ENCODE measurements around the gene TUSC7. TPM values are rescaled to one million over a fixed set of nuclear protein-coding genes. Genes with fewer than 3 reads are reported as not detected.

Gene TUSC7
- total and polyA plus RNA-seq, 2 experiments from 2014 or later: 1.9 TPM; not detected in 1

- no peak for DNase-seq (ENCODE audit: low read depth in 1 of 2, low spot score in 1 of 2)
- H3K36me3 ChIP-seq: no peaks in the 10 kb centered on the region
- H3K27ac ChIP-seq: no peak overlapping the region
- no peak overlapping the region for H3K4me3 ChIP-seq
- no peaks in the 10 kb centered on the region for H3K9me3 ChIP-seq (ENCODE audit: low read depth)
- no peak for TF ChIP-seq CTCF (IDR thresholded peaks at IDR 0.05; ENCODE audit: low read depth, low read length)
- H3K4me1 ChIP-seq (ENCODE audit: low read depth): no peaks in the 10 kb centered on the region
- no peaks in the 10 kb centered on the region for H3K27me3 ChIP-seq
Observed at GRCh38 chr3:116759316-116759715, 49.7 kb downstream of the TUSC7 start.

All from cardiac muscle cell (in vitro differentiated cells and primary cell).